HG03520 (cell line): ENCODE results near the gene MGAT4A.
A peak's percentile ranks its signal among the peaks of the same experiment; 100 is the strongest.
"Not testable (repeated sequence)": the region's sequence is repeated elsewhere in the genome, so short reads cannot be mapped to it uniquely, and the experiment has no call there.

ENCODE experiments used
- ATAC-seq: cut with Tn5 transposase; IDR thresholded peaks from one replicate; pipeline ENCODE4 v1.9.1; 2021; ENCODE audit warnings: mild to moderate bottlenecking, moderate library complexity; ENCODE audit not compliant: unreplicated experiment

Gene MGAT4A

GRCh38 chr2:98608962-98609604 lies 121.8 kb downstream of the MGAT4A start:
- ATAC-seq: peak; percentile 3

- peak; percentile 79 for ATAC-seq
These were observed 122.6 kb downstream of the MGAT4A start, which contains the start of the genes COA5 and UNC50 for GRCh38 chr2:98608116-98608961. COA5 (minus strand) TSS chr2:98608512; CDS start chr2:98608405, 107 bp downstream. UNC50 (plus strand) TSS chr2:98608589; CDS start chr2:98609760, 1,171 bp downstream.

- ATAC-seq: no peak
These were observed 123.2 kb downstream of the MGAT4A start for GRCh38 chr2:98607741-98608115.

GRCh38 chr2:98607104-98607503 lies 123.8 kb downstream of the MGAT4A start:
- no peak for ATAC-seq

- no peak for ATAC-seq
These were observed 124.5 kb downstream of the MGAT4A start for GRCh38 chr2:98606431-98606830.

- no peak for ATAC-seq
These were observed 125.9 kb downstream of the MGAT4A start for GRCh38 chr2:98605076-98605475.

GRCh38 chr2:98604547-98604946 lies 126.4 kb downstream of the MGAT4A start:
- ATAC-seq: no peak

GRCh38 chr2:98601532-98602132 lies 129.3 kb downstream of the MGAT4A start:
- ATAC-seq: no peak

GRCh38 chr2:98598781-98599428 lies 132.0 kb downstream of the MGAT4A start:
- ATAC-seq: no peak

GRCh38 chr2:98594665-98595064 lies 136.3 kb downstream of the MGAT4A start:
- not testable (repeated sequence) for ATAC-seq

GRCh38 chr2:98592565-98592964 lies 138.4 kb downstream of the MGAT4A start:
- no peak for ATAC-seq

GRCh38 chr2:98589489-98589888 lies 141.4 kb downstream of the MGAT4A start:
- ATAC-seq: no peak

- ATAC-seq: no peak
These were observed 142.0 kb downstream of the MGAT4A start for GRCh38 chr2:98588880-98589431.

- no peak for ATAC-seq
These were observed 144.3 kb downstream of the MGAT4A start for GRCh38 chr2:98586551-98587140.

GRCh38 chr2:98585386-98585785 lies 145.5 kb downstream of the MGAT4A start:
- ATAC-seq: no peak

- ATAC-seq: no peak
These were observed 146.9 kb downstream of the MGAT4A start for GRCh38 chr2:98583816-98584618.

GRCh38 chr2:98583276-98583675 lies 147.7 kb downstream of the MGAT4A start:
- no peak for ATAC-seq

GRCh38 chr2:98582523-98582922 lies 148.4 kb downstream of the MGAT4A start:
- ATAC-seq: no peak

- no peak for ATAC-seq
These were observed 150.2 kb downstream of the MGAT4A start for GRCh38 chr2:98580656-98581284.
